Ovary (tissue), 3 donors: ENCODE results near the gene YWHAQ.

Source experiments
- CTCF ChIP-seq, 3 donors: fragments of 450-650 bp in 2 of 3; fragments of 200-600 bp in 1 of 3; IDR thresholded peaks; one replicate each; pipeline versions ENCODE4 v1.5.1 to v1.8.0; 2016 to 2022; ENCODE audit warnings: antibody characterized with exemption in 3 of 3, mild to moderate bottlenecking in 1 of 3
- POLR2A ChIP-seq: fragments of 450-650 bp; IDR thresholded peaks from one replicate; pipeline ENCODE4 v1.6.1; 2017; ENCODE audit warnings: antibody characterized with exemption, mild to moderate bottlenecking, moderate library complexity
- donor health status: DM: no; HTN: no; CAD: no.

GRCh38 chr2:9639000-9639602, 8.3 kb upstream of the YWHAQ start:
- TF ChIP-seq CTCF (IDR thresholded peaks at IDR 0.05) (no peak), POLR2A (no peak)
